Measurements from ENCODE around the gene MAMLD1.

The MAMLD1 gene

DNA sequence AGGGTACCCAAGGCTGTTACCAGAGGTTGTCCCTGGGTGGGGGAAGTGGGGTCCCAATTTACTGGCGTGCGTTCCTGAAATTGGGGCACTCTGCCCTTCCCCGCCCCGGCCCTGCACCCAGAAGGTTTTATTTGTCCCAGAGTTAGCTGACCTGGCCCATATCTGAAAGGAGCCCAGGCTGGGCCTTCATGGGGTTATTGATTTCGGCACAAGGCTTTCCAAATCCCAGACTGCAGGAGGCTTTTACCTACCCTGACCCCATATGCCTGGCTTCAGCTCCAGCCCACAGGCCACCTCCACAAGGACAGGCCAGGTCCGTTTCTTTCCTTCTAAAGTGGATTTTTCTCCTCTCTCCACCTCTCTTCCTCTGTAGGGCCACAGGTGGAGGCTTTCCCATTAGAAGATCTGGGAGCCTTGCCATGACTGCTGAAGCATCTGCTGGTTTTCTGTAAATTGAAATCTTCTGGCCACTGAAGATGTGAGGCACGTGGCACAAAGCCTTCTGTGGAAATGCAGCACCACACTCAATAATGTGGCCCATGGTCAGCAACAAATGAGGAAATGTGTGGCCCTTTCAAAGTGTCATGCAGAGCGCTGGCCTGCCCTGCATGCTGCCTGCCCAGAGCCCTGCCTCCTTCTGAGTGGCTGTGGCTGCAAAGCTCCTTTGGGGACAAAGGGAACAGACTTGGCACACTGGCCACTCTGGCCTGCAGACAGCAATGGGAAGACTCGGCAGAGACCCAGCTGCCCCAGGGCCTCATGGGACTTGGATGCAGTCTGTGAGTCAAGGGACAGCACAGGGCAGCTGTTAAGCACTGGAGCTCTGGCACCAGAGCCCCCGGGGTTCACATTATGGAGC lies 162.2 kb downstream of the MAMLD1 start:
- Histone ChIP-seq H3K4me1 (no peaks in the 10 kb centered on the region), H4K20me1 (no peaks in the 10 kb centered on the region), H3K9me3 (replicated peaks in 1 of 11) (0 out of 22 replicates have a peak, but pooled peaks cover 0 to 4% (median 0%) of the 10 kb centered on the region in 11 experiments), H3K4me3 (no peak overlapping the region), H3K36me3 (no peaks in the 10 kb centered on the region), H3K27me3 (no peaks in the 10 kb centered on the region), H3K9ac (no peak overlapping the region), H3K4me2 (no peak overlapping the region), H3K27ac (no peak overlapping the region)
- TF ChIP-seq Cebpa-rat (IDR thresholded peaks at IDR 0.05), result no peak

DNA sequence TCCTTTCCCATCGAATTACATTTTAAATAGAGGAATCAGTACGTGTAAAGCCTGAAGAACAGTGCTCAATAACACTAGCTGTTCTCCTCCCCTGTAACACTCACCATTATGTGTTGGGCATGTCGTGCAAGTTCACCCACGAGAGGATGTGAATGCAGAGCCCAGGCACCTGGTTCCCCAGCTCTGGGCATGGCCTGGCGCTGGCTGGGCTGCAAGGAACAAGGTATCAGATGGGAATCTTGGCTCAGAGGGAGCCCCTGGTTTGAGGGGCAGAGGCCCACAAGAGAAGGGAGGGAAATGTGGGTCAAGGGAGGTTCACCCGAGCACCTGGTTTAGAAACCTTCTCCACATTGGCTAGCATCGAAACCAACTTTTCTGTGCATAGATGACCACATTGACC lies 163.6 kb downstream of the MAMLD1 start:
- H3K27me3 ChIP-seq, result no peaks in the 10 kb centered on the region
- H3K9ac ChIP-seq, result no peak overlapping the region
- H3K36me3 ChIP-seq, result no peaks in the 10 kb centered on the region
- H3K27ac ChIP-seq, result no peak overlapping the region
- H3K4me3 ChIP-seq, result no peak overlapping the region
- no peak for TF ChIP-seq Cebpa-rat (IDR thresholded peaks at IDR 0.05)
- 0 out of 22 replicates have a peak, but pooled peaks cover 0 to 4% (median 0%) of the 10 kb centered on the region in 11 experiments for H3K9me3 ChIP-seq (replicated peaks in 1 of 11)
- H3K4me1 ChIP-seq, result no peaks in the 10 kb centered on the region
- no peaks in the 10 kb centered on the region for H4K20me1 ChIP-seq
- no peak overlapping the region for H3K4me2 ChIP-seq

DNA sequence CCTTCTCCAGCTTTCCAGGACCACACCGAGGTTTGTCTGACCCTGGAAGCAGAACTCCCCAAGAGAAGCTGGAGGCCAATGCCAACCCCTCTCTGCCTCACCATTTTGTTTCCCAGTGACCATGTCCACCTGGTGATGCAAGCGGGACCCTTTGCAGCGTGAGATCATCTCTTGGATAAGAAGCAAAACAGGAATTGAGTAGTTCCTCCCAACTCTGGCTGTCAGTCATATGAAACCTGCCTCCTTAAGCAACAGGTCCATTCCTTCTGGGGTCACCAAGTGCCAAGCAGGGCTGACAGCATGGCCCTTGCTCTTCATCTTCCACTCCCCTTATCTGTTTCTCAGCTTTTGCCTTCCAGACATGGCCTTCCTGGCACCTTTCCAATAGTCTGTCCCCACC lies 164.0 kb downstream of the MAMLD1 start:
- H3K4me3 ChIP-seq, result no peak overlapping the region
- 0 out of 22 replicates have a peak, but pooled peaks cover 0 to 4% (median 0%) of the 10 kb centered on the region in 11 experiments for H3K9me3 ChIP-seq (replicated peaks in 1 of 11)
- no peaks in the 10 kb centered on the region for H3K36me3 ChIP-seq
- no peaks in the 10 kb centered on the region for H3K4me1 ChIP-seq
- no peaks in the 10 kb centered on the region for H3K27me3 ChIP-seq
- no peak for TF ChIP-seq Cebpa-rat (IDR thresholded peaks at IDR 0.05)
- H4K20me1 ChIP-seq, result no peaks in the 10 kb centered on the region
- H3K27ac ChIP-seq, result no peak overlapping the region
- H3K9ac ChIP-seq, result no peak overlapping the region
- no peak overlapping the region for H3K4me2 ChIP-seq

DNA sequence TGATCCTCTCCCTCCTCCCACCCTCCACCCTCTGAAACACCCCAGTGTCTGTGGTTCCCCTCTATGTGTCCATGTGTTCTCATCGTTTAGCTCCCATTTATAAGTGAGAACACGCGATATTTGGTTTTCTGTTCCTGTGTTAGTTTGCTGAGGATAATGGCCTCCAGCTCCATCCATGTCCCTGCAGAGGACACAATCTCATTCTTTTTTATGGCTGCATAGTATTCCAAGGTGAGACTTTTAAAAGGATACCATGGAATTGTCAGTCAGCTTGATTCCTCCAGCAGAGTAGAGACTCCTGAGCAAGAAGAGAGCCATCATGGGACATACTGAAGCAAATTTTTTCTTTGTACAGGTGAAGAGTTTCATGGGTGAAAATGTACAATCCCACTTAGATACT lies 166.5 kb downstream of the MAMLD1 start:
- Histone ChIP-seq H3K4me2 (no peak overlapping the region), H4K20me1 (no peaks in the 10 kb centered on the region), H3K9me3 (replicated peaks in 1 of 11) (peaks cover 0 to 11% (median 6%) of the 10 kb centered on the region in 11 experiments; a peak in 12 of 22 replicates), H3K4me3 (no peak overlapping the region), H3K27ac (no peak overlapping the region), H3K27me3 (no peaks in the 10 kb centered on the region), H3K4me1 (no peaks in the 10 kb centered on the region), H3K36me3 (no peaks in the 10 kb centered on the region), H3K9ac (no peak overlapping the region)
- TF ChIP-seq Cebpa-rat (IDR thresholded peaks at IDR 0.05), result no peak

DNA sequence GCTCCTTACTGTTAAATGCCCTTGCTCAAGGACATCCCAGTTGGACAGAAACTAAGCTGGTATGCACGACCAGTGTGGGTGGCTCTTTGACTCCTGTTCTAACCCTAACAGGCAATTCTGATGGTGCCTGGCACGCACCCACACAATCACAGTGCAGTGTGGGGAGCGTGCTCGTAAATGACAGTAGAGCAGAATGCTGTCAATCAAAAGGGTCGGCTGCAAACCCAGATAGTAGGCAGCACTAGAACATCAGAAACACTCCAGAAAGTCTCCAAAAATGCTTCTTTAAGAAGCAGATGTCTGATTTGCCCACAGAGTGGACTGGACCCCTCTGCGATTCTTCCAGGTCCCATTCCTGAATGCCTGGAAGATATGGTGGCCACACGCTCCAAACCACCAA lies 167.7 kb downstream of the MAMLD1 start:
- Histone ChIP-seq H3K27me3 (no peaks in the 10 kb centered on the region), H3K4me1 (no peaks in the 10 kb centered on the region), H3K9me3 (replicated peaks in 1 of 11) (peaks cover 11 to 23% (median 18%) of the 10 kb centered on the region in 11 experiments), H3K4me2 (no peak overlapping the region), H3K27ac (no peak overlapping the region), H3K9ac (no peak overlapping the region), H3K36me3 (no peaks in the 10 kb centered on the region), H4K20me1 (no peaks in the 10 kb centered on the region), H3K4me3 (no peak overlapping the region)
- TF ChIP-seq Cebpa-rat (IDR thresholded peaks at IDR 0.05), result no peak

DNA sequence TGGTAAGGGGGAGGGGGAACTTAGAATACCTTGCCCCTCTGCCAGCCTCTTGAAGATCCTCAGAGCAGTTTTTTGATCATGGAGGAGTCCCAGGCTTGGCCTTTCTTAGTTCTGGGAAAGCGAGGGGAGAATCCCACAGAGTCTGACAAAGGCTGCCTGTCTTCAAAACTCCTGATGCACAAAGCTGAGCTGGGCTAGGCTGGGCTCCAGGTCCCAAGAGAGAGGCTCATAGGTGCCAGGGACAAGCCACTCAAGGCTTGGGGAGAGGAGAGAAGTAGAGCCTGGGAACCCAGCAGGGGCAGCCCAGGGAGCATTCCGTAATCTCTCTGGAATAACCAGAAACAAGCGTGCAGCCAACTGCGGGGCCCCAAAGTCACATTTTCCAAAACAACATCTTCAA lies 168.3 kb downstream of the MAMLD1 start:
- no peak overlapping the region for H3K9ac ChIP-seq
- no peaks in the 10 kb centered on the region for H3K4me1 ChIP-seq
- no peak overlapping the region for H3K4me3 ChIP-seq
- H3K27me3 ChIP-seq, result no peaks in the 10 kb centered on the region
- no peaks in the 10 kb centered on the region for H4K20me1 ChIP-seq
- TF ChIP-seq Cebpa-rat (IDR thresholded peaks at IDR 0.05), result no peak
- no peaks in the 10 kb centered on the region for H3K36me3 ChIP-seq
- peaks cover 18 to 30% (median 24%) of the 10 kb centered on the region in 11 experiments for H3K9me3 ChIP-seq (replicated peaks in 1 of 11)
- no peak overlapping the region for H3K4me2 ChIP-seq
- no peak overlapping the region for H3K27ac ChIP-seq

DNA sequence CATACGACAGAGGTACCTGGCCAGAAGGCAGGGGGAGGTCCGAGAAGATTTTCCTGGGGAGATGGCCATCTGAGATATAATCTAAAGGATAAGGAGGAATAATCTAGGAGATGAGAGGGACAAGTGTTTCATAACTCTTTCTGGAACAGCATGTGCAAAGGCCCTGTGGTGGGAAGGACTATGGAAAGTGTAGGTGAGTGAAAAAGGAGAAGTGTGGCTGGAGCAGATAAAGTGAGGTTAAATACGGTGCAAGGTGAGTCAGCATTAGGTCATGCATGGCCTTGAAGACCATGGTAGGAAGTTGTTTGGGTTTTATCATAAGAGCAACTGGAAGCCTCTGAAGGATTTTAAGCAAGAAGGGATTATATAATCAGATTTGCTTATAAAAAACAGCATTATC lies 170.7 kb downstream of the MAMLD1 start:
- Histone ChIP-seq H3K9me3 (replicated peaks in 1 of 11) (peaks cover 39 to 54% (median 47%) of the 10 kb centered on the region in 11 experiments), H3K27ac (no peak overlapping the region), H4K20me1 (no peaks in the 10 kb centered on the region), H3K9ac (no peak overlapping the region), H3K27me3 (no peaks in the 10 kb centered on the region), H3K36me3 (0 out of 22 replicates have a peak, but pooled peaks cover 0 to 4% (median 0%) of the 10 kb centered on the region in 11 experiments), H3K4me3 (no peak overlapping the region), H3K4me1 (peaks cover 0 to 11% (median 0%) of the 10 kb centered on the region in 10 experiments; a peak in 3 of 20 replicates), H3K4me2 (no peak overlapping the region)
- no peak for TF ChIP-seq Cebpa-rat (IDR thresholded peaks at IDR 0.05)

DNA sequence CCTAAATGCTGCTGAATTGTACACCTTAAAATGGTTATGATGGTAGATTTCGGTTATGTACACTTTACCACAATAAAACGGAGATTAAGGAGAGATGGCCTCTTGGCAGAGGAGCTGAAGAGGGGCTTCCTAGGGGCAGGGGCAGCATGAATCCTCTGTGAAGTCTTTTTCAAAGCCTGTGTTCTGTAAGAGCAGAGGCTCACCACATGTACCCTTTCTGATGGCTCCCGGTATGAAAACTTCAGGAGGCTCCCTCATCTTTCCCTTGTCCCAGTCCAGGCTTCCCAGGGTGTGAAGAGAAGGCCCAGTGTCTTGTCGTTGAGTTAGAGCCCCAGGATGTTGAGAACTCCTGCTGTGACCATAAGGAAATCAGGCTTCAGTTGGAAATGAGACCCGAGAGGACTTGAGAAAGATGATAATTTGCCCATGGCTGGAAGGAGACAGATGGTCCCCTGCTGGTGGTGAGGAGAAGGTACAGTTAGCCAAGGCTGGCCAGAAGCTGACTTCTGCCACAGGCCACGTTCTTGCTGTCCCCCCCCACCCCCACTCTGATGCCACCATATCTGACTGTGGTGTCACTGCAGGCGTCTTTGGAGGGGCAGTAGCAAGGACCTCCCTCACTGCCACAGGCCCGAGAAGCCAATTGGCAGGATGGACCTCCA lies 173.5 kb downstream of the MAMLD1 start:
- TF ChIP-seq Cebpa-rat (IDR thresholded peaks at IDR 0.05), result no peak
- Histone ChIP-seq H4K20me1 (no peaks in the 10 kb centered on the region), H3K9me3 (replicated peaks in 1 of 11) (peaks cover 44 to 70% (median 56%) of the 10 kb centered on the region in 11 experiments), H3K4me3 (no peak overlapping the region), H3K4me2 (no peak overlapping the region), H3K9ac (no peak overlapping the region), H3K27me3 (no peaks in the 10 kb centered on the region), H3K36me3 (0 out of 22 replicates have a peak, but pooled peaks cover 0 to 4% (median 0%) of the 10 kb centered on the region in 11 experiments), H3K27ac (no peak overlapping the region), H3K4me1 (peaks cover 0 to 18% (median 5%) of the 10 kb centered on the region in 10 experiments; a peak in 11 of 20 replicates)

DNA sequence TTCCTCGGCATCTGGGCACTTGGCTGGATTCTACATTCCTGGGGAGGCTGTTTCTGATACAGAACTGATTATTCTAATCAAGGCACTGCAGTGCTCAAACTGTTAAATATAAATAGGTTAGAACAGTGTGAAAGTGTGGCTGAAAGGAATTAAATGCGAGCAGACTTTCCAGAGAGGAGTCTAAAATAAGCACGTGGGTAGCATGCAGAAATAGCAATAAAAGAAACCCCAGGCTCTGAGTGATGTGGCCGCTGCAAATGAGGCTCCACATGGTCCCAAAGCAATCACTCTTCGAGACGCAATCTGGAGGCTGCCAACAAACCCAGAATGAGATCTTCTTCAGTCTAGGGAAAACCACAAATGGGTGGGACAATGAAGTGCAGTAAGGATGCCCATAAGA lies 174.7 kb downstream of the MAMLD1 start:
- Histone ChIP-seq H3K27ac (no peak overlapping the region), H3K9ac (no peak overlapping the region), H3K4me3 (no peak overlapping the region), H3K4me2 (peak overlapping the region in 5 of 11 experiments; percentile 2 to 19 (median 10); a peak in 6 of 22 replicates), H3K4me1 (peaks cover 0 to 31% (median 17%) of the 10 kb centered on the region in 10 experiments; a peak in 16 of 20 replicates), H3K36me3 (0 out of 22 replicates have a peak, but pooled peaks cover 0 to 4% (median 0%) of the 10 kb centered on the region in 11 experiments), H3K9me3 (replicated peaks in 1 of 11) (peaks cover 44 to 70% (median 56%) of the 10 kb centered on the region in 11 experiments), H4K20me1 (no peaks in the 10 kb centered on the region), H3K27me3 (no peaks in the 10 kb centered on the region)
- no peak for TF ChIP-seq Cebpa-rat (IDR thresholded peaks at IDR 0.05)

Data from BLaER1 treated with 17β-estradiol and CSF1 and Interleukin-3, amounts not matched to agents 10 nM and 100 nM (cell line).